Measurements from ENCODE around the gene ELL. TPM values are rescaled to one million over a fixed set of nuclear protein-coding genes. Genes with fewer than 3 reads are reported as not detected.
A peak's percentile ranks its signal among the peaks of the same experiment; 100 is the strongest.

ELL gene
- polyA plus RNA-seq, 1 donor: 8.4 TPM

DNA sequence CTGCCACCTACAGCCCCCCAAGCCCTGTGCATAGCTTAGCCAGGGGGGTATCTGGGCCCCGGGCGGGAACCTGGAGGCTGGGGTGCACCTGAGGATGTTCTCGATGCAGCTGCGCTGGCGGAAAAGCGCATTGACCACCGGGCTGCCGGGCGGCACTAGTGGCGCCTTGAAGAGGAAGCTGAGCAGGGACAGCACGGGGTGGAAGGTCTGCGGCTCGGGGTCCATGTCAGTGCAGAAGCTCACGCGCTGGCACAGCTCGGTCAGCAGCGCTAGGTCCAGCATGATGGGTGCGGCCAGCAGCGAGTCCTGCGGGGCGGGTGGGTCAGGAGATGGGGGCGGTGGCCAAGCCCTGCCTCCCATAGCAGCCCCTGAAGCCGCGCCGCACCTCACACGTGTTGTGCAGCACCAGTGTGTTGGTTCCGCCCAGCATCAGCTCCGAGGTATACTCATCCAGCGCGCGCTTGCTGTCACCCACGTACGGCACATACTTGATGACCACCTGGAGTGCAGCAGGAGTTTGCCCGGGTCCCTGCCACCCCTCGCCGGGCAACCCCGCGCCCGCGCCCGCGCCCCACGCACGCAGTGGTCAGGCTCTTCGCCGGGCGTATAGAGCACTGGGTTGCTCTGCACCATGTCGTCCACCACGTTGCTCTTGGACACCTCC is 86.6 kb downstream of the ELL start:
- no peak for DNase-seq

DNA sequence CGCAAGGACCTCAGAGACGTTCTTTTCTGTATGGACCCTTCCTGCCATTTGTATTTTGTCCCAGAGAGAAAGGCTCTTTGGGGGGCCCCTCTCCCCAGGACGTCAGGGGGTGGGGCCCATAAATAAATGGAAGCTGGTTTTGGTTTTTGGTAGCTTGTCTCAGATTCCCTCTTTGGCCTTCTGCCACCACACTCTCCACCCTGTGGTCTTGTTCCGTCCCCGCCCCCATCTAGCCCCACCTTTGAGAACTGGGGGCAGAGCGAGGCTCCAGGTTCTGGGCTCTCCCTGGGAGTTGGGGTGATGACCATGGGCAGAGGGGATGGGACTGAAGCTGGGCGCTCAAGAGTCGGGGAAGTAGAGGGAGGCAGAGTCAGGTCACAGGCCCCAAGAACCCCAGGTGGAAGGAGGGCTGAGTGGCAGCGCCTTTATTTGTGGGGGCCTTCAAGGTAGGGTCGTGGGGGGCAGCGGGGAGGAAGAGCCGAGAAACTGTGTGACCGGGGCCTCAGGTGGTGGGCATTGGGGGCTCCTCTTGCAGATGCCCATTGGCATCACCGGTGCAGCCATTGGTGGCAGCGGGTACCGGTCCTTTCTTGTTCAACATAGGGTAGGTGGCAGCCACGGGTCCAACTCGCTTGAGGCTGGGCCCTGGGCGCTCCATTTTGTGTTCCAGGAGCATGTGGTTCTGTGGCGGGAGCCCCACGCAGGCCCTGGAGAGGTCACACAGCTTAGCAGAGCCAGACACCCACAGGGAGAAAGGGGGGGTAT is 87.3 kb downstream of the ELL start:
- DNase-seq: no peak

DNA sequence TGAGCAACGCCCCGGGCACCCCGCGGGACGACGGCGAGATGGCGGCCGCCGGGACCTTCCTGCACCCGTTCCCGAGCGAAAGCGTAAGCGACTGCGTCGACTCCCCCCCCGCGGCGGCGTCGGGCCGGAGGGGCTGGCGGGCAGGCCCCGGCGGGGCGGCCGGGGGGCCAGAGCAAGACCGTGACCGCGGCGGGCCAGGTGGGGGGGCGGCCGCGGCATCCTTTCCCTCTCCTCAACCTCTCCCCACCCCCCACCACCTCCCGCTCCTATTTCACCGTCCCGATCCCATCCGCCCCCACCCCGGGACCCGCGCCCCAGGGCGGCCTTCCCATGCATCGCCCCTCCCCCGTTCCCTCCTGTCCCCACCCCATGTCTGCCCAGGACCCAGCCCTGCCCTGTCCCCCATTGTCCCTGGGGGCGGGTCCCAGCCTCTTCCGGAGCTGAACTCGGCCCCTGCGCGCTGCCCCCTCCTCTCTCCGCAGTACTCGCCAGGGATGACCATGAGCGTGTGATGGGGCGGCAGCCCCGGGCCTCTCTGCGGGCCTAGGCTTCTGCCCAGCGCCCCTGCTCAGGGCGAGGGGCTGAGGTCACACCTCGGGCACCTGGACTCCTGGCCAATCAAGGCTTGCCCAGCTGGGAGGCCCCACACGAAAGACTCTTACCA is 88.0 kb downstream of the ELL start:
- no peak for DNase-seq

DNA sequence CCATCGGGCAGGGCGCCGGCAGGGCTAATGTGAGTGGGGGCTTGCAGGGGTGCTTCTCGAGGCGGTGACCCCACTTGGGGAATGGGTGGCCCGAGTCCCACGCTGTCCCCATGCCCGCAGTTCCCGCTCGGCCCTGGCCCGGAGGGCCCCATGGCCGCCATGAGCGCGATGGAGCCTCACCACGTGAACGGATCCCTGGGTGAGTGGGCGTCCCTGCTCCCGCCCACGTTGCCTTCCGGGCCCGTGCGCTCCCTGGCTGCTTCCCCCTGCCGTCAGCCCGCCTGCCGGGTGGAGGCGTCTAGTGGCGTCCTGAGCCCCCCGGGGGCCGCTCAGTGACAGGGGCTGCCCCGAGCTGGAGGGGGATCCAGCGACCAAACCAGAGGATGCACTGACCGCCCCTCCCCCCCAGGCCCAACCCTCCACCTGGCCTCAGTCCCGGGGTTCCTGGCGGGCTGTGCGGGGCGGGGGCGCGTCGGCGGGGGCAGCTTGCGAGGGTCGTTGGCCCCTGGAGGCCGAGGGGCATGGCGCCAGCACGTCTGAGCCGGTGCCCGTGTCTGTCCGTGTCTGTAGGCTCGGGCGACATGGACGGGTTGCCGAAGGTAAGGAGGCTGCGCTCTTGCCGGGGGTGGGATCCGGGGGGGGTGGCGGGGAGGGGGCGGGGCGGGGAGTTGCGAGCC is 88.7 kb downstream of the ELL start:
- no peak for DNase-seq

DNA sequence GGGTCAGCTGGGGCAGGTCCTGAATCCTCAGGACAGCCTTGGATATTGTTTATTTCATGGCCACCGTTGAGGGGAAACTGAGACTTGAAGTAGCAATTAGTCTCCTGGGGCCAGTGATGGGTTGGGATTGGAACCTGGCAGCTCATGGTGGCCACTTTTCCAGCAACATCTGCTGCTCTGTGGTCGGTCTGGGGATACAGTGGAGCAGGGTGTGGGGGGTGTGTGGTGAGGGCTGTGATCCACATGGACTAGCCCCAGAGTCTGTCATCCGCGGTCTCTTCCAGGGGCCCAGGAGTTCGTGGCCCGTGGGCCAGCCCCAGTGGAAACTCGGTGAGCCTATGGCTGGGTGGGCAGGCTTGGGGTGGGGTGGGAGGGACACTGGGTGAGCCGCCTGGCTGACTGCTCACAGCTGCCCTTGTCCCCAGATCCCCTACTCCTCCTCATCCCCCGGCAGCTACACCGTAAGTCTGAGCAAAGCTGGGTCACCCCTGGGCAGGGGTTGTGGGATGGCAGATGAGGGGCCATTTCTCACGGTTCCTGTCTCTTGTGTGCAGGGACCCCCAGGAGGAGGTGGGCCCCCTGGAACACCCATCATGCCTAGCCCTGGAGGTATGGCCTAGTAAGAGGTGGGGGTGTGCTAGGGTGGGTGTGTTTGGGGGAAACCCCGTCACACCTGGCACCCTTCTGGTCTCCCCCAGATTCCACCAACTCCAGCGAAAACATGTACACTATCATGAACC is 89.4 kb downstream of the ELL start:
- DNase-seq: no peak

DNA sequence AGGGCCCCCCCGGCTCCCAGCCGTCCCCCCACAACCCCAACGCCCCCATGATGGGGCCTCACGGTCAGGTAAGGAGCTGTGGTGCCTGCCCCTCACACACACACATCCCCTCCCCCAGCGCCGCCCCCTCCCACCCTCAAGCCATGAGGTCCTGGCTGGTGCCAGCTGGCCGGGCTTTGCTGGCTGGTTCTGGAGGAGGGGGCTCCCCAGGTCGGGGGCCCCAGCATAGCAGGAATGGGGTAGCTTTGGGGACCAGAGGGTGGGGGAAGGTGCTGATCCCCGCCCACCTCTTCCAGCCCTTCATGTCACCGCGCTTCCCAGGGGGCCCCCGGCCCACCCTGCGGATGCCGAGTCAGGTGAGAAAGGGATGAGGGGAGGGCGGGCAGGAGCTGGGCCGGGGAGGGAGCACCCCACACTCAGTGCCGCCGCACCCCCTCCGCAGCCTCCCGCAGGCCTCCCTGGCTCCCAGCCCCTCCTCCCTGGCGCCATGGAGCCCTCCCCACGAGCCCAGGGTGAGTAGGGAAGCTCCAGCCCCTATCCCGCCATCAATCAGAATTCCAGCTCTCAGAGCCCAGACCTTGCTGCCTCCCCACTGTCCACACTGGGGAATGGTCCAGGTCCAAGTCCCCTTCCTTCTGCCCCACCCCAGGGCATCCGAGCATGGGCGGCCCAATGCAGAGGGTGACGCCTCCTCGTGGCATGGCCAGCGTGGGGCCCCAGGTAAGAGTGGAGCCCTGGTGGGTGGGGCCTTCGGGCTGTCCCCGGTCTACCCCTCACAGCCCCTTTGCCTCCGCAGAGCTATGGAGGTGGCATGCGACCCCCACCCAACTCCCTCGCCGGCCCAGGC is 90.3 kb downstream of the ELL start:
- no peak for DNase-seq

DNA sequence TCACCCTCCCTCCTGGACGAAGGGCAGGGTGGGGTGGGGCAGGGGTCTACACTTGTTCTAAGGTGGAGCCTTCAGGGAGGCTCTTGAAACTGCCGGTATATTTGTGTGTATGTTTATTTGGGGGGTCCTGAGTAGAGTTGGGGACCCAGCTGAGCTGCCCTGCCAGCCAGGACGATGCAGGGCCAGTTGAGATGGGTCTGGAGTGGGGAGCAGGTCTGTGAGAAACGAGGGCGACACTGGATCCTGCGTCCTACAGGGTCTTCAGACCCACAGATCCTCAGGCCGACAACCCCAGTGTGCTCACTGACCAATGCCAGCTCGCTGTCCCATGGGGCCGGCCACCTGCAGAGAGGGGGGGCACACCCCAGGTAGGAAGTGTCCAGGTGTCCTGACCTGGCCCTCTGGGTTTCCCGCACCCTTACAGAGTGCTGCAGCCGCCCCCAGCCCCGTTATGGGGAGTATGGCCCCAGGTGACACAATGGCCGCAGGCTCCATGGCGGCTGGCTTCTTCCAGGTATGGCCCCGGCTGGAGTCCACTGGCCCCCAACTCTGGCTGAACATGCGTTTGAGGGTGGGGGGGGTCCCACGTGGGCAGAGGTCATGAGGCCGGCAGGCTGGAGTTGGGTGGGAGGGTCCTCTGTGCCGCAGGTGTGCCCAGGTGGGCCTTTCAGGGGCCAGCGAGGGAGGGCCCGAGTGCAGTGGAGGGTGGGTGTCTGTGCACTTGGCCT is 91.3 kb downstream of the ELL start:
- no peak for DNase-seq

DNA sequence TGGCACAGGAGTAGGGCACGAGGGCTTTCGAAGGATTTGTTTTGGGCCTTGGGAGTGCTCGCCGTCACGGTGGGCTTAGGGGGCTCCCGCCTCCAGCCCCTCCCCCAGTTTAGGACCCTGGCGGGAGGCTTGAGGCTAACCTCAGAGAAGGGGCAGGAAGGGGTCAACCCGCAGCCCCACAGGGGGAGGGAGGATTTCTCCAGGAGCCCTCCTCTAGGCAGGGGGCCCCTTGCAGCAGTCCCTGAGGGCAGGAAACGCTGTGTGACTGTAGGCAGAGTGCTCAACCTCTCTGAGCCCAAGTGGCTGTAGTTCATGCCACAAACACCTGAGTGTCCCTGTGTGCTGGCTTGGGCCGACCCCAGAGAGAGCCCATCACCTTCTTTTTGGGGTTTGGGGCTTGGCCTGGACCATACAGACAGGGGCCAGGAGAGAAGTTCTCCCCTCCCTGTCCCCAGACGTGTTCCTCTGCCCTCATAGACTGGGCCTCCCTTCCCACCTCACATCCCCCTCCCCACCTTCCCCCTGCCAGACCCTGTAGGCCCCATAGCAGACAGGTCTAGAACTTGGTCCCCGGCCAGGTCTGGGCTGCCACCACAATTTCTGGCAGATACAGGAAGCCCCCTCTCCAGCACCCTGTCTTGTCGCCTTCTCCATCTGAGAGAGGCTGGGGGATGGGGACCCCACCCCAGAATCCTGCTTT is 92.0 kb downstream of the ELL start:
- no peak for DNase-seq

DNA sequence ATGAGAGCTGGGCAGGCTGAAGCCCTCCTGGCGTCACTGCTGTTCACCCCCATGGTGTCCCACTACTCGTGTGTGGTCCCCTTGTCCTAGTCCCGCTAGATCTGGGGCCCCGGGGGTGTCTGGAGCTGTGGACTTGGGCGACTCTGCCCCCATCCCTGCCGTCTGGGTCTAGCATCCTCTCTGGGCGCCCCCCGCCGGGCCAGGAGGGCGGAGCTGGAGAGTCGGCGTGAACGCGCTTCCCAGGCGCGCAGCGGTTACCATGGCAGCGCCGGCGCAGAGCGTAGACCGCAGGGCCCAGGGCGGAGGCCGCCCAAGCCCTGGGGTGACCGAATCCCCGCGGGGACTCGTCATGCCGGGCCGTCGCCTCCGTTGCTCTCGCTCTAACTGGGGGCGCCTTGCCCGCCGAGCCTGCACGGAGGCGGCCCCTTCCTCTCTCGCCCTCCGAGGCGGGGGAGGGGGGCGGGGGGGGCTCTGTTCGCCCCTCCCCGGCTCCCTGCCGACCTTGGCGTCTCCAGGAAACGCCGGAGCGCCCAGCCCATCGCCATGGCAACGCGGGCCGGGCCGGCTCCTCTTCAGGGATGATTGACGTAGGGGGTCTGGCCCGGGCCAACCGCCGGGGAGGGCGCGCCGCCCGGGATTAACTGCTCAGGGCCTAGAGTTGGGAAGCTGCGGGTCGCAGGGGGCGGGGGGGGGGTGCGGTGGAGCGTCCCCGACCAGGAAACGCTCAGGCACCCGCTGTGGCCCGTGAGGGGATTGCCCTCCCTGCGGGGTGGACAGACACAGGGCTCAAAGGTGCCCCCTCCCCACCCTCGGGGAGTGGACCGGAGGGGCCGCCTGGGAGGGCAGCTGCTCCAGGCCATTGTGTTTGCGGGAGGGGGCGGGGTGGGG is 92.8 kb downstream of the ELL start:
- peak; percentile 89 for DNase-seq

DNA sequence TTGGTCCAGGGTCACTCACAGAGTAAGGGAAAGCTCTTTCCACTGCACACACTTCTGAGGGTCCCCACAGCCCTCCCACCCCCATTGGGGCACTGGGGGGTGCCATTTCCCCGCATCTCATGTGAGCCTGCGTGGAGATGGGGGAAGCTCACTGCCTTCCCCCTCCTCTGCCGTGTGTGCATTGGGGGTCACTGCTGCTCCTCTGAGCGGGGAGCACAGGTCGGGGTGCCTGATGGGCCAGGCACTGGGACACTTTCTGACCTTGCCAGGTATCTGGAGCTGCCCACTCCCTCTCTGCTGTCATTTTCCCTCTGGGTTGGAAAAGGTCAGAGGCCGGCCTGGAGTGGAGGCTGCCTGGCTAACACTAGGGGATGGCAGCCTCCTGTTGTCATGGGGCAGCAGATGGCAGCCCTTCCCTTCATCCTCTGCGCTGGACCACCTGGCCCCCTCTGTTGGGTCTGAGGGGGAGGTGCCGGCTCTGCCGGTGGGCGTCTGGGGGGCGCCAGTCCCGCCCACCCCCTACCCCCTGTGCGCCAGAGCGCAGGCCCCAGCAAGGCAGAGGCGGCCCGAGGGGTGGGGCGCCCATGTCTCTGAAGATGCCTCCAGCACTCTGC is 93.6 kb downstream of the ELL start:
- DNase-seq: no peak

DNA sequence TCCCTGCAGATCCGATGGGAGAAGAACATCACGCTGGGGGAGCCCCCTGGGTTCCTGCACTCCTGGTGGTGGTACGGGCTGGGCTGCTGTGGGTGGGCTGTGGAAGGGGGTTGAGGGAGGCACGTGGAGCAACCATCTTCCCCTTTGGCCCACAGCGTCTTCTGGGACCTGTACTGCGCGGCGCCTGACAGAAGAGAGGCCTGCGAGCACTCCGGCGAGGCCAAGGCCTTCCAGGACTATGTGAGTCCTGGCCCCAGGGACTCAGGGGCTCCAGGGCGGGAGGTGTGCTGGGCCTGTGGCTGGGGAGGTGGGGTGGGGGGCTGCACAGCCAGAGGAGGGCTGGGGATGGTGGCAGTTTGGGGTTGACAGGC is 94.1 kb downstream of the ELL start:
- DNase-seq: no peak

DNA sequence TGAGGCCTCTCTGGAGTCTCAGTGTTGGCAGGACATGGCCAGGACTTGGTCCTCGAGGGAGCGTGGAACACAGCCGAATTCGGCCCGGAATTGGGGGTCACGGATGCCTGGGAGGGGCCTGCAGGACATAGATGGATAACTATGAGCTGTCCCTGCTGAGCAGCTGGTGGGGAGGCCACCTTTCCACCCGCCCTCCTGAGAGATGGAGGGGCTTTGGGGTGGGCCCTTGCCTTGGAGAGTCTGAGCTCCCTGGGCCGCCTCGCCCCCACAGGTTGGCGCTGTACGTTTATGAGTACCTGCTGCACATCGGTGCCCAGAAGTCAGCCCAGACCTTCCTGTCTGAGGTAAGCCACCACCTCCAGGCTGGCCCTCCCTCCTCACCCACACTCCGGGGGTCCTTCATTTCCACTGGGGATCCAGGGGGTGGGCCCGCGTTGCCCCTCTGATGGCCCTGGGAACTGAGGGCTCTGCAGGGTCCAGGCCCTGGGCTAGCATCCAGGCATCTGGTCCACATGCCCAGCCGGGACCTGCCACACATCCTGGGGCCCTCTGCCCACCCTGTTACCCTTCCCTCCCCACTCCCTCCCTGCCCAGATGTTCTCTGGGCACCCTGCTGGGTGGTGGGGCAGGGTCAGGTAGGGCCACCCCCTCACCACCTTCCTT is 94.7 kb downstream of the ELL start:
- no peak for DNase-seq

DNA sequence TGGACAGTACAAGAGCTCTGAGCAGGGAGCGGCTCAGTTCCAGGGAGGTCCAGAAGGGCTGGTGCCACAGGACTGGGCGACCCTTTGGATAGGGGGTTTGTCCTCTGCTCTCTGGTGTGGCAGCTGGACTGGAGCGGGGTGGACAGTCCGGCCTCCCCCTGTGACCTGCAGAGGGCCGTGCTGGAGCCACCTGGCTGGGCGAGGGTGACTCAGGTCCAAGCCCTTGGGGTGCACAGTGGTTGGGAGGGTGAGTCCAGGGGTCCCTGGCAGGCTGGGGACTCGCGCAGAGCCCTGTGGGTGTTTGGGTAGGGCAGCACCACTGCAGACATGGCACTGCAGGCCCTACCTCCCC is 95.5 kb downstream of the ELL start:
- DNase-seq: no peak

DNA sequence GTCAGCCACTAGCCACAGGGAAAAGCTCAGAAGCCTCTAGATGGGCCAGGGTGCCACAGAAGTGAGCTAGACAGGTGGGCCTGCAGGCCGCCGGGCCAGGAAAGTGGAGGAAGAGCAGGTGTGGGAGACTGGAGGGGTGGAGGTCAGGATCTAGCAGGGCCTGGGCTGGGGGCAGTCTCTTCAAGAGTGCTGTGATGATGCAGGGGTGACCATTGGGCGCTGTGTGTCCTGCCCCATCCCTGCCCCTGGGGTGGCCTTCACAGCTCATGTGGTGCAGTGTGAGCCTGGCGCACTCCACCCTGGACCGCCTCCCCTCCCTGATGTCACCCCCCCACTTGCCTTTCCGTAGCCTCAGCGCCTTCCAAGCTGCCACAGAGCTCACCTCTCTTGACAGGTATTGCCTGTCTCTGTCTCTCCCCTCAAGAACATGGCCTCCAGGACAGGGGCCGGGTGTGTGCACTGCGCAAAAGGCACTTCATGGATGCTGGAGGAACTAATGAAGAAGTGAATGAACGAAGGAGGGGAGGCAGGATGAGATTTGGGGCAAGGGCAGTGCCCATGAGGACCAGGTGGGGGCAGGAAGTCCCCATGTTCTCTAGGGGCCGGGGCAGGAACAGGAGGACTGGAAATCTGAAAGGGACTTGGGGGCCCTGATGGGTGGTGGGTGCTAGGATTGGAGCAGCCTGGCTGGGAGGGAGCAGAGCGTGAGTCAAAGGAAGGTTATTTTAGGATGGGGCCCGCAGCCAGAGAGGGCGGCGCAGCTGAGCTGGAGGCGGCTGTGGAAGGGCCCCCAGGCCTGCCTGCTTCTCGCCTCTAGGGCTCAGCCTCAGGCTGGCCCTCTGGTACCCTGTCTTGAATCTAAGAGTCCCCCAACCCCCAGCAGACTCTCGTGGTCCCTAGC is 96.1 kb downstream of the ELL start:
- DNase-seq: no peak

DNA sequence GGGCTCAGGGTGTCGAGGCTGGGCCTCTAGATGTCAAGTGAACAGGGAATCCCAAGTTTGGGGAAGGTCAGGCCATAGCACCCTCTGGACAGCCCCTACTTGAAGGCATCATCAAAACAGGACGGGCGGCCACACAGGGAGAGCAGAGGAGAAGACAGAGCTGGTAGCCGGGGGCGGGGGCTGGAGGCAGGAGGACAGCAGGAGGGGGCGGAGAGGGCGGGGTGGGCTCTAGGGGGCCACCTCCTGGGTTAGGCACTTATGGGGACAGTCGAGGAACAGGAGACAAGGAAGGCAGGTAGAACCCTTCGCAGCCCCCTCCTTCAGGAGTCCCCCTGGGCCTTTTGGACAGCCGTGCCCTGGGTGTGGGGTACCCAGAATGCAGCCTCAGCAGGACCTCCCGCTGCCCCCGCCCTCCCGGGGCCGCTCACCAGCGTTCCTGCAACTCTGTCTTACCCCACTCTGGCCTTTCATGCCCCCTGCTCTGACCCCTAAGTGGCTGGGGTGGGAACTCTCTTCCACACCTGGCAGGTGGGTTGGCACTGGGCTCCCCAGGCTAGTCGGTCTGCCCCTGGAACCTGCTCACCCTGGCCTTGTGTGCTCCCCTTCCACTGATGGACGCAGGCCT is 96.9 kb downstream of the ELL start:
- DNase-seq: no peak
